Measurements from ENCODE around the gene GALNTL6. TPM values are rescaled to one million over a fixed set of nuclear protein-coding genes. Genes with fewer than 3 reads are reported as not detected.

GALNTL6 gene
- total RNA-seq, 1 donor from 2014 or later = 0.10 TPM

DNA sequence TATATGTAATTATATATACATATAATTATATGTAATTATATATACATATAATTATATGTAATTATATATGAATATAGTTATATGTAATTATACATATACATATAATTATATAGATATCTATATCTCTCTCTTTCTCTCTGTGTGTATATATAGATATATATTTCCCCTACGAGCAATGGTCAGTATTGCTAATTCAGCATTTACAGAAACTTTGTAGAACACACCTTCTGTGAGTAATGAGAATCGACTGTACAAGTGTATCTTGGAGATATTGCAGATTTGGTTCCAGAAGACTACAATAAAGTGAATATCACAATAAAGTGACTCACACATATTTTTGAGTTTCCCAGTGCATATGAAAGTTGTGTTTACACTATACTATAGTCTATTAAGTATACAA, 33.7 kb downstream of the GALNTL6 start:
- Mint-ChIP-seq H3K27me3 (ENCODE audit: unreplicated experiment) (no peaks in the 10 kb centered on the region), H3K27ac (ENCODE audit: unreplicated experiment) (no peak overlapping the region), H3K9me3 (ENCODE audit: unreplicated experiment) (no peaks in the 10 kb centered on the region), H3K36me3 (ENCODE audit: low read depth, unreplicated experiment) (no peaks in the 10 kb centered on the region), H3K4me1 (ENCODE audit: unreplicated experiment) (no peaks in the 10 kb centered on the region), H3K4me3 (ENCODE audit: unreplicated experiment) (no peak overlapping the region)
- no peak for DNase-seq (ENCODE audit: low spot score)
- no peak for TF ChIP-seq CTCF (IDR thresholded peaks at IDR 0.05; ENCODE audit: unreplicated experiment)

- H3K9me3 Mint-ChIP-seq (ENCODE audit: unreplicated experiment) = no peaks in the 10 kb centered on the region
- no peak for TF ChIP-seq CTCF (IDR thresholded peaks at IDR 0.05; ENCODE audit: unreplicated experiment)
- H3K36me3 Mint-ChIP-seq (ENCODE audit: low read depth, unreplicated experiment) = no peaks in the 10 kb centered on the region
- no peak for DNase-seq (ENCODE audit: low spot score)
- H3K27ac Mint-ChIP-seq (ENCODE audit: unreplicated experiment) = no peak overlapping the region
- H3K27me3 Mint-ChIP-seq (ENCODE audit: unreplicated experiment) = no peaks in the 10 kb centered on the region
- H3K4me1 Mint-ChIP-seq (ENCODE audit: unreplicated experiment) = no peaks in the 10 kb centered on the region
- H3K4me3 Mint-ChIP-seq (ENCODE audit: unreplicated experiment) = no peak overlapping the region
Observed at GRCh38 chr4:171847751-171848150, 34.5 kb downstream of the GALNTL6 start.

DNA sequence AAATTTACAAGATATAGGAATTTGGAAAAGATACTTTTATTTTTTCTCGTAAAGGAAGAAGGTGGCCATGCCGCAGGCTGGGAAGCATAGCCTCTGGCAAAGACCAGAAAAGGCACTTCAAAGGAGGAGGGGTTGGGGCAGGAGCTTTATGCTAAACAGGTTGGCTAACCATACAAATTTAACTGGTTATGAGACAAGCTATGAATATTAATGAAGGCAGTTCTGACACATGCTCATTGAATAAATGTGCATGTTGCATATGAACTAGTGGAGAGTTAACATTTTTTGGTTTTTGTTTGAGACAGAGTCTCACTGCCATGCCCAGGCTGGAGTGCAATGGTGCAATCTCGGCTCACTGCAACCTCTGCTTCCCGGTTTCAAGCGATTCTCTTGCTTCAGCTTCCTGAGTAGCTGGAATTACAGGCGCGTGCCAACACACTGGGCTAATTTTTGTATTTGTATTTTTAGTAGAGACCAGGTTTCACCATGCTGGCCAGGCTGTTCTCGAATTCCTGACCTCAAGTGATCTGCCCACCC, 36.5 kb downstream of the GALNTL6 start:
- Mint-ChIP-seq H3K27ac (ENCODE audit: unreplicated experiment) (no peak overlapping the region), H3K4me3 (ENCODE audit: unreplicated experiment) (no peak overlapping the region)
- DNase-seq (ENCODE audit: low spot score) = no peak

GRCh38 chr4:171851295-171851694, 38.1 kb downstream of the GALNTL6 start:
- H3K27me3 Mint-ChIP-seq (ENCODE audit: unreplicated experiment) = no peaks in the 10 kb centered on the region
- no peaks in the 10 kb centered on the region for H3K4me1 Mint-ChIP-seq (ENCODE audit: unreplicated experiment)
- no peak overlapping the region for H3K27ac Mint-ChIP-seq (ENCODE audit: unreplicated experiment)
- H3K36me3 Mint-ChIP-seq (ENCODE audit: low read depth, unreplicated experiment) = no peaks in the 10 kb centered on the region
- no peaks in the 10 kb centered on the region for H3K9me3 Mint-ChIP-seq (ENCODE audit: unreplicated experiment)
- DNase-seq (ENCODE audit: low spot score) = no peak
- H3K4me3 Mint-ChIP-seq (ENCODE audit: unreplicated experiment) = no peak overlapping the region
- TF ChIP-seq CTCF (IDR thresholded peaks at IDR 0.05; ENCODE audit: unreplicated experiment) = no peak

More for the DNA sequence above, 36.5 kb downstream of the GALNTL6 start:
- Mint-ChIP-seq H3K27me3 (ENCODE audit: unreplicated experiment) (no peaks in the 10 kb centered on the region), H3K36me3 (ENCODE audit: low read depth, unreplicated experiment) (no peaks in the 10 kb centered on the region), H3K4me1 (ENCODE audit: unreplicated experiment) (no peaks in the 10 kb centered on the region), H3K9me3 (ENCODE audit: unreplicated experiment) (no peaks in the 10 kb centered on the region)
- no peak for TF ChIP-seq CTCF (IDR thresholded peaks at IDR 0.05; ENCODE audit: unreplicated experiment)

- Mint-ChIP-seq H3K9me3 (ENCODE audit: unreplicated experiment) (no peaks in the 10 kb centered on the region), H3K27ac (ENCODE audit: unreplicated experiment) (no peak overlapping the region), H3K36me3 (ENCODE audit: low read depth, unreplicated experiment) (no peaks in the 10 kb centered on the region), H3K27me3 (ENCODE audit: unreplicated experiment) (no peaks in the 10 kb centered on the region), H3K4me3 (ENCODE audit: unreplicated experiment) (no peak overlapping the region), H3K4me1 (ENCODE audit: unreplicated experiment) (no peaks in the 10 kb centered on the region)
- no peak for DNase-seq (ENCODE audit: low spot score)
- TF ChIP-seq CTCF (IDR thresholded peaks at IDR 0.05; ENCODE audit: unreplicated experiment) = no peak
Observed at GRCh38 chr4:171857302-171858012, 44.3 kb downstream of the GALNTL6 start.
